ENCODE measurements around the gene CORT. TPM values are rescaled to one million over a fixed set of nuclear protein-coding genes. Genes with fewer than 3 reads are reported as not detected.

The CORT gene
- total and polyA plus RNA-seq, 10 of the 15 experiments (the other 5 are each of a cell fraction or from before 2014, with no cell fraction given) = 0.09 to 0.49 (median 0.23) TPM; not detected in 1

DNA sequence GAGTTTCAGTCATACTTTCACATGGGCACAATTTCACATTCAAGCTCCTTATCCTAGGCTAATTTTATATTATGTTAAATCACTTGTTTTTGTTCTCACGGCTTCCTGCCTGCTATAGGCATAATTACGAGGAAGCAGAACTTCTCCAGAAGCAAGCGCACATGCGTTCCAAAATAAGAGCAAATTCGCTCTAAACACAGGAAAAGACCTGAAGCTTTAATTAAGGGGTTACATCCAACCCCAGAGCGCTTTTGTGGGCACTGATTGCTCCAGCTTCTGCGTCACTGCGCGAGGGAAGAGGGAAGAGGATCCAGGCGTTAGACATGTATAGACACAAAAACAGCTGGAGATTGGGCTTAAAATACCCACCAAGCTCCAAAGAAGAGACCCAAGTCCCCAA, at the start of gene CORT (continued):
- TF ChIP-seq, protein P1, sequence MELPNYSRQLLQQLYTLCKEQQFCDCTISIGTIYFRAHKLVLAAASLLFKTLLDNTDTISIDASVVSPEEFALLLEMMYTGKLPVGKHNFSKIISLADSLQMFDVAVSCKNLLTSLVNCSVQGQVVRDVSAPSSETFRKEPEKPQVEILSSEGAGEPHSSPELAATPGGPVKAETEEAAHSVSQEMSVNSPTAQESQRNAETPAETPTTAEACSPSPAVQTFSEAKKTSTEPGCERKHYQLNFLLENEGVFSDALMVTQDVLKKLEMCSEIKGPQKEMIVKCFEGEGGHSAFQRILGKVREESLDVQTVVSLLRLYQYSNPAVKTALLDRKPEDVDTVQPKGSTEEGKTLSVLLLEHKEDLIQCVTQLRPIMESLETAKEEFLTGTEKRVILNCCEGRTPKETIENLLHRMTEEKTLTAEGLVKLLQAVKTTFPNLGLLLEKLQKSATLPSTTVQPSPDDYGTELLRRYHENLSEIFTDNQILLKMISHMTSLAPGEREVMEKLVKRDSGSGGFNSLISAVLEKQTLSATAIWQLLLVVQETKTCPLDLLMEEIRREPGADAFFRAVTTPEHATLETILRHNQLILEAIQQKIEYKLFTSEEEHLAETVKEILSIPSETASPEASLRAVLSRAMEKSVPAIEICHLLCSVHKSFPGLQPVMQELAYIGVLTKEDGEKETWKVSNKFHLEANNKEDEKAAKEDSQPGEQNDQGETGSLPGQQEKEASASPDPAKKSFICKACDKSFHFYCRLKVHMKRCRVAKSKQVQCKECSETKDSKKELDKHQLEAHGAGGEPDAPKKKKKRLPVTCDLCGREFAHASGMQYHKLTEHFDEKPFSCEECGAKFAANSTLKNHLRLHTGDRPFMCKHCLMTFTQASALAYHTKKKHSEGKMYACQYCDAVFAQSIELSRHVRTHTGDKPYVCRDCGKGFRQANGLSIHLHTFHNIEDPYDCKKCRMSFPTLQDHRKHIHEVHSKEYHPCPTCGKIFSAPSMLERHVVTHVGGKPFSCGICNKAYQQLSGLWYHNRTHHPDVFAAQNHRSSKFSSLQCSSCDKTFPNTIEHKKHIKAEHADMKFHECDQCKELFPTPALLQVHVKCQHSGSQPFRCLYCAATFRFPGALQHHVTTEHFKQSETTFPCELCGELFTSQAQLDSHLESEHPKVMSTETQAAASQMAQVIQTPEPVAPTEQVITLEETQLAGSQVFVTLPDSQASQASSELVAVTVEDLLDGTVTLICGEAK (IDR thresholded peaks at IDR 0.05; ENCODE audit: borderline replicate concordance) = no peak
- TF ChIP-seq SMAD1 (IDR thresholded peaks at IDR 0.05; ENCODE audit: low read depth, partially characterized antibody) (no peak), RUNX3 (IDR thresholded peaks at IDR 0.05; ENCODE audit: low read length) (no peak), TAF1 (IDR thresholded peaks at IDR 0.05; ENCODE audit: borderline replicate concordance, low read depth, low read length) (no peak), BACH1 (IDR thresholded peaks at IDR 0.05; ENCODE audit: borderline replicate concordance) (no peak)
- TF ChIP-seq, protein P2, sequence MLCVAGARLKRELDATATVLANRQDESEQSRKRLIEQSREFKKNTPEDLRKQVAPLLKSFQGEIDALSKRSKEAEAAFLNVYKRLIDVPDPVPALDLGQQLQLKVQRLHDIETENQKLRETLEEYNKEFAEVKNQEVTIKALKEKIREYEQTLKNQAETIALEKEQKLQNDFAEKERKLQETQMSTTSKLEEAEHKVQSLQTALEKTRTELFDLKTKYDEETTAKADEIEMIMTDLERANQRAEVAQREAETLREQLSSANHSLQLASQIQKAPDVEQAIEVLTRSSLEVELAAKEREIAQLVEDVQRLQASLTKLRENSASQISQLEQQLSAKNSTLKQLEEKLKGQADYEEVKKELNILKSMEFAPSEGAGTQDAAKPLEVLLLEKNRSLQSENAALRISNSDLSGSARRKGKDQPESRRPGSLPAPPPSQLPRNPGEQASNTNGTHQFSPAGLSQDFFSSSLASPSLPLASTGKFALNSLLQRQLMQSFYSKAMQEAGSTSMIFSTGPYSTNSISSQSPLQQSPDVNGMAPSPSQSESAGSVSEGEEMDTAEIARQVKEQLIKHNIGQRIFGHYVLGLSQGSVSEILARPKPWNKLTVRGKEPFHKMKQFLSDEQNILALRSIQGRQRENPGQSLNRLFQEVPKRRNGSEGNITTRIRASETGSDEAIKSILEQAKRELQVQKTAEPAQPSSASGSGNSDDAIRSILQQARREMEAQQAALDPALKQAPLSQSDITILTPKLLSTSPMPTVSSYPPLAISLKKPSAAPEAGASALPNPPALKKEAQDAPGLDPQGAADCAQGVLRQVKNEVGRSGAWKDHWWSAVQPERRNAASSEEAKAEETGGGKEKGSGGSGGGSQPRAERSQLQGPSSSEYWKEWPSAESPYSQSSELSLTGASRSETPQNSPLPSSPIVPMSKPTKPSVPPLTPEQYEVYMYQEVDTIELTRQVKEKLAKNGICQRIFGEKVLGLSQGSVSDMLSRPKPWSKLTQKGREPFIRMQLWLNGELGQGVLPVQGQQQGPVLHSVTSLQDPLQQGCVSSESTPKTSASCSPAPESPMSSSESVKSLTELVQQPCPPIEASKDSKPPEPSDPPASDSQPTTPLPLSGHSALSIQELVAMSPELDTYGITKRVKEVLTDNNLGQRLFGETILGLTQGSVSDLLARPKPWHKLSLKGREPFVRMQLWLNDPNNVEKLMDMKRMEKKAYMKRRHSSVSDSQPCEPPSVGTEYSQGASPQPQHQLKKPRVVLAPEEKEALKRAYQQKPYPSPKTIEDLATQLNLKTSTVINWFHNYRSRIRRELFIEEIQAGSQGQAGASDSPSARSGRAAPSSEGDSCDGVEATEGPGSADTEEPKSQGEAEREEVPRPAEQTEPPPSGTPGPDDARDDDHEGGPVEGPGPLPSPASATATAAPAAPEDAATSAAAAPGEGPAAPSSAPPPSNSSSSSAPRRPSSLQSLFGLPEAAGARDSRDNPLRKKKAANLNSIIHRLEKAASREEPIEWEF (IDR thresholded peaks at IDR 0.05; ENCODE audit: insufficient replicate concordance, low read depth, low read length) = no peak
